Stimulated activated CD8-positive, alpha-beta memory T cell treated with anti-CD3 and anti-CD28 coated beads, Interleukin-4, amount 100 ng/mL, for 48 hours (primary cell): ENCODE measurements around the gene SLAMF7.
"Not testable (repeated sequence)": the region's sequence is repeated elsewhere in the genome, so short reads cannot be mapped to it uniquely, and the experiment has no call there.

ENCODE experiments used
- DNase-seq: peaks from one replicate; pipeline ENCODE4 v3.0.0-alpha.2; 2020

SLAMF7 gene

GRCh38 chr1:160721473-160721872 lies 17.6 kb upstream of the SLAMF7 start:
- no peak for DNase-seq

- DNase-seq = no peak
Observed at GRCh38 chr1:160722726-160723125, 16.3 kb upstream of the SLAMF7 start.

- no peak for DNase-seq
Observed at GRCh38 chr1:160723332-160723731, 15.7 kb upstream of the SLAMF7 start.

GRCh38 chr1:160724465-160725242 lies 14.4 kb upstream of the SLAMF7 start:
- DNase-seq = no peak

GRCh38 chr1:160726114-160726497 lies 12.9 kb upstream of the SLAMF7 start:
- DNase-seq = no peak

- DNase-seq = peak; percentile 72
Observed at GRCh38 chr1:160726498-160727315, 12.3 kb upstream of the SLAMF7 start.

GRCh38 chr1:160727316-160727640 lies 11.8 kb upstream of the SLAMF7 start:
- DNase-seq = no peak

GRCh38 chr1:160731564-160731963 lies 7.5 kb upstream of the SLAMF7 start:
- not testable (repeated sequence) for DNase-seq

- no peak for DNase-seq
Observed at GRCh38 chr1:160731990-160732389, 7.1 kb upstream of the SLAMF7 start.

- no peak for DNase-seq
Observed at GRCh38 chr1:160733898-160734297, 5.1 kb upstream of the SLAMF7 start.

- DNase-seq = no peak
Observed at GRCh38 chr1:160734301-160734700, 4.7 kb upstream of the SLAMF7 start.

- DNase-seq = no peak
Observed at GRCh38 chr1:160738271-160738670, 776 bp upstream of the SLAMF7 start.

GRCh38 chr1:160740133-160740688 lies 1.2 kb downstream of the SLAMF7 start:
- no peak for DNase-seq

- no peak for DNase-seq
Observed at GRCh38 chr1:160741092-160741501, 2.0 kb downstream of the SLAMF7 start.

- DNase-seq = no peak
Observed at GRCh38 chr1:160741612-160742348, 2.7 kb downstream of the SLAMF7 start.

- no peak for DNase-seq
Observed at GRCh38 chr1:160742428-160743127, 3.5 kb downstream of the SLAMF7 start.

GRCh38 chr1:160743266-160743665 lies 4.2 kb downstream of the SLAMF7 start:
- DNase-seq = no peak

GRCh38 chr1:160744199-160744851 lies 5.3 kb downstream of the SLAMF7 start:
- DNase-seq = no peak

- DNase-seq = no peak
Observed at GRCh38 chr1:160744852-160745520, 5.9 kb downstream of the SLAMF7 start.

- no peak for DNase-seq
Observed at GRCh38 chr1:160745551-160745950, 6.5 kb downstream of the SLAMF7 start.

- no peak for DNase-seq
Observed at GRCh38 chr1:160746836-160747500, 7.9 kb downstream of the SLAMF7 start.
